WERI-Rb-1 (cell line): ENCODE results near the gene PPP2R5D.
"Not testable (repeated sequence)": the region's sequence is repeated elsewhere in the genome, so short reads cannot be mapped to it uniquely, and the experiment has no call there.

ENCODE experiments used
- DNase-seq: peaks from one replicate; pipeline ENCODE4 v3.0.0-alpha.2; 2020
- H3K27ac ChIP-seq: fragments of 250-450 bp; sonication (Bioruptor Pico); 2 replicates; pipeline ENCODE4 v1.5.1; 2020; ENCODE audit warnings: mild to moderate bottlenecking, moderate library complexity
- H3K27me3 ChIP-seq: fragments of 250-450 bp; sonication (Bioruptor Pico); 2 replicates; pipeline ENCODE4 v1.5.1; 2021; ENCODE audit warnings: mild to moderate bottlenecking, low read depth, moderate library complexity; ENCODE audit not compliant: insufficient read depth, severe bottlenecking
- H3K36me3 ChIP-seq: fragments of 250-450 bp; sonication (Bioruptor Pico); 2 replicates; pipeline ENCODE4 v1.5.1; 2020; ENCODE audit warnings: mild to moderate bottlenecking, moderate library complexity
- H3K4me3 ChIP-seq: 2 replicates; pipeline ENCODE4 v1.5.1; 2011; ENCODE audit warnings: low read depth, mild to moderate bottlenecking, control low read depth, low read length
- H3K9me3 ChIP-seq: fragments of 250-450 bp; sonication (Bioruptor Pico); 2 replicates; pipeline ENCODE4 v1.5.1; 2021; ENCODE audit warnings: mild to moderate bottlenecking, moderate library complexity; ENCODE audit not compliant: severe bottlenecking
- CTCF ChIP-seq: IDR thresholded peaks from 2 replicates; pipeline ENCODE4 v1.5.1; 2011; ENCODE audit warnings: low read depth, mild to moderate bottlenecking, control low read depth, inconsistent platforms, low read length

The PPP2R5D gene

GRCh38 chr6:42938987-42939809 is 45.2 kb upstream of the PPP2R5D start:
- H3K4me3 ChIP-seq, result no peak overlapping the region
- H3K36me3 ChIP-seq, result peaks cover 80% of the 10 kb centered on the region
- H3K27me3 ChIP-seq, result no peaks in the 10 kb centered on the region
- H3K27ac ChIP-seq, result 0 out of 2 replicates have a peak overlapping the region, but pooled peaks have one; percentile 1
- no peak for TF ChIP-seq CTCF
- DNase-seq, result peak; percentile 42
- H3K9me3 ChIP-seq, result no peaks in the 10 kb centered on the region

GRCh38 chr6:42939810-42940167 is 44.6 kb upstream of the PPP2R5D start:
- H3K36me3 ChIP-seq, result peaks cover 75% of the 10 kb centered on the region
- no peak for TF ChIP-seq CTCF
- no peak overlapping the region for H3K4me3 ChIP-seq

GRCh38 chr6:42940493-42941045 is 43.8 kb upstream of the PPP2R5D start:
- TF ChIP-seq CTCF, result no peak
- H3K36me3 ChIP-seq, result peaks cover 67% of the 10 kb centered on the region
- no peak overlapping the region for H3K27ac ChIP-seq
- H3K27me3 ChIP-seq, result no peaks in the 10 kb centered on the region
- H3K9me3 ChIP-seq, result no peaks in the 10 kb centered on the region
- no peak overlapping the region for H3K4me3 ChIP-seq
- no peak for DNase-seq

More at GRCh38 chr6:42939810-42940167, 44.6 kb upstream of the PPP2R5D start:
- H3K9me3 ChIP-seq, result no peaks in the 10 kb centered on the region
- no peaks in the 10 kb centered on the region for H3K27me3 ChIP-seq
- no peak for DNase-seq
- H3K27ac ChIP-seq, result no peak overlapping the region

- H3K36me3 ChIP-seq, result peaks cover 59% of the 10 kb centered on the region
- H3K9me3 ChIP-seq, H3K27ac ChIP-seq: not testable (repeated sequence)
Observed at GRCh38 chr6:42941356-42941755, 43.0 kb upstream of the PPP2R5D start.

GRCh38 chr6:42942444-42942843 is 41.9 kb upstream of the PPP2R5D start:
- Histone ChIP-seq H3K36me3 (peaks cover 49% of the 10 kb centered on the region), H3K27ac (no peak overlapping the region)
- no peak for DNase-seq

More at GRCh38 chr6:42941356-42941755, 43.0 kb upstream of the PPP2R5D start:
- not testable (repeated sequence) for DNase-seq, H3K27me3 ChIP-seq, H3K4me3 ChIP-seq

More at GRCh38 chr6:42942444-42942843, 41.9 kb upstream of the PPP2R5D start:
- H3K9me3 ChIP-seq, result no peaks in the 10 kb centered on the region
- no peaks in the 10 kb centered on the region for H3K27me3 ChIP-seq
- no peak for TF ChIP-seq CTCF
- no peak overlapping the region for H3K4me3 ChIP-seq
